ENCODE measurements around the gene MMP14. TPM values are rescaled to one million over a fixed set of nuclear protein-coding genes. Genes with fewer than 3 reads are reported as not detected.

MMP14 gene
- total and polyA plus RNA-seq, 2 of the 13 experiments (the other 11 are each of a cell fraction or from before 2014, with no cell fraction given), result 5.2 to 9.8 TPM

- TF ChIP-seq EEA1 (CRISPR knock-in tag; IDR thresholded peaks at IDR 0.05; ENCODE audit: borderline replicate concordance) (peak; percentile 98), CEBPB (IDR thresholded peaks at IDR 0.05; ENCODE audit: borderline replicate concordance, low read depth, low read length) (peak; percentile 18; the same call in 1 of the 2 replicates), MXD1 (CRISPR knock-in tag; IDR thresholded peaks at IDR 0.05) (peak; percentile 93), ZNF276 (CRISPR knock-in tag; IDR thresholded peaks at IDR 0.05; ENCODE audit: low read depth) (peak; percentile 95), ATF3 (CRISPR knock-in tag; IDR thresholded peaks at IDR 0.05) (no peak), SRF (IDR thresholded peaks at IDR 0.05; ENCODE audit: low read depth, low read length) (peak; percentile 12; the same call in 1 of the 2 replicates), ATF7 (IDR thresholded peaks at IDR 0.05) (no peak), ATF7 (CRISPR knock-in tag; IDR thresholded peaks at IDR 0.05) (no peak; the same call in none of the 2 replicates), ZNF24 (IDR thresholded peaks at IDR 0.05) (no peak), ZNF280D (CRISPR knock-in tag; IDR thresholded peaks at IDR 0.05) (peak; percentile 95), AHR (CRISPR knock-in tag; IDR thresholded peaks at IDR 0.05) (peak; percentile 93), FIP1L1 (IDR thresholded peaks at IDR 0.05; ENCODE audit: borderline replicate concordance, insufficient read depth, low read depth, low read length) (peak; percentile 30; the same call in 1 of the 2 replicates), ZNF251 (CRISPR knock-in tag; IDR thresholded peaks at IDR 0.05) (peak; percentile 82; the same call in 1 of the 2 replicates), YEATS2 (CRISPR knock-in tag; IDR thresholded peaks at IDR 0.05; ENCODE audit: borderline replicate concordance) (peak; percentile 81), HOXA9 (CRISPR knock-in tag; IDR thresholded peaks at IDR 0.05; ENCODE audit: borderline replicate concordance) (0 out of 2 replicates have a peak, but pooled peaks have one; percentile 4), ZKSCAN8 (CRISPR knock-in tag; IDR thresholded peaks at IDR 0.05; ENCODE audit: borderline replicate concordance) (peak; percentile 62; the same call in 1 of the 2 replicates), FOXP1 (IDR thresholded peaks at IDR 0.05) (no peak), FOXP1 (CRISPR knock-in tag; IDR thresholded peaks at IDR 0.05) (peak; percentile 97), PLSCR1 (CRISPR knock-in tag; IDR thresholded peaks at IDR 0.05; ENCODE audit: borderline replicate concordance) (no peak), CC2D1A (CRISPR knock-in tag; IDR thresholded peaks at IDR 0.05) (peak; percentile 80; the same call in 1 of the 2 replicates), REXO4 (CRISPR knock-in tag; IDR thresholded peaks at IDR 0.05; ENCODE audit: borderline replicate concordance) (0 out of 2 replicates have a peak, but pooled peaks have one; percentile 65), ZNF543 (CRISPR knock-in tag; IDR thresholded peaks at IDR 0.05) (peak; percentile 95)
Observed at GRCh38 chr14:22871224-22872032, 35.0 kb downstream of the MMP14 start, which contains the start of gene LRP10 (continued).
